ENCODE results near the gene SCT.

DNA sequence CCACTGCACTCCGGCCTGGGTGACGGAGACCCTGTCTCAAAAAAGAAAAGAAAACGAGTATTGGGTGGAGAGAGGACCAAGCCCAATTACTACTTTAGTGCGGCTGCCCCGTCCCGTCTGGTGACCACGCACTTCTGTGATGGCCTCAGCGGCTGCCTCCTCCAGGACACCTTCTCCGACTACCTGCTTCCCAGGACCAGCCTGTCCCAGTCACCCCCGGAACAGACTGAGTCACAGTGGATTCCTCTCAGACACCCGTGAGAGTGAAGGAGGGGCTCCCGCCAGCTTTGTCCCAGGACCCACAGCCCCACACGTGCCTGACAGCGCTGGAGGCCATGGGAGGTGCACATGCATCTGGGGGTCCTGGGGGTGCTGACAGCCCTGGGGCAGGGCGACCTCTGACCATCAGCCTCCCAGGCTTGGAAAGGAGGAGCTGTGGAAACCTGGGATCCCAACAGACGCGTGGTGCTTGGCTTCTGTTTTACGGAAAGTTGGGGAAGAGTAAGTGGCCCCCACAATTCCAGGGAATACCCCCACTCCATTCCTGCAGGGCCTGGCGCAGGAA is 14.9 kb upstream of the SCT start:
- TF ChIP-seq SMC3 (IDR thresholded peaks at IDR 0.05; ENCODE audit: low read depth, low read length), result no peak
- TF ChIP-seq NFE2L2 (IDR thresholded peaks at IDR 0.05; ENCODE audit: low read depth, low read length), result no peak
- no peak for TF ChIP-seq POLR2A (IDR thresholded peaks at IDR 0.05; ENCODE audit: low read depth, low read length)
- no peak for TF ChIP-seq CTCF (conservative IDR thresholded peaks at IDR 0.05; ENCODE audit: low read depth, low read length)
- no peak for TF ChIP-seq MAZ (IDR thresholded peaks at IDR 0.05; ENCODE audit: borderline replicate concordance, low read depth, low read length)
- TF ChIP-seq CEBPB (IDR thresholded peaks at IDR 0.05; ENCODE audit: low read depth, low read length), result no peak
- TF ChIP-seq RFX5 (IDR thresholded peaks at IDR 0.05; ENCODE audit: low read depth, low read length), result no peak

Data from IMR-90 (cell line).